GM12878 (cell line): ENCODE results near the gene UNC13D. TPM values are rescaled to one million over a fixed set of nuclear protein-coding genes. Genes with fewer than 3 reads are reported as not detected.
A peak's percentile ranks its signal among the peaks of the same experiment; 100 is the strongest.

Experiments used
- ATAC-seq: fragments of 200-7000 bp; cut with Tn5 transposase; 3 replicates; pipeline ENCODE4 v1.9.1; 2020; ENCODE audit warnings: mild to moderate bottlenecking, moderate library complexity
- BruUV-seq: library from RNA; stranded (reverse); fragments of 400-500 nt; replicated peaks from 2 replicates; lab custom pipeline; 2021; lab: Mats Ljungman, UMichigan
- CTCF ChIA-PET: fragments of 300-600 bp; sonication (Branson Sonifier 250); formaldehyde crosslinking; extraction: SDS; loops from one replicate; lab custom pipeline; 2021; ENCODE audit warnings: inconsistent platforms; lab: Yijun Ruan, JAX
- POLR2A ChIA-PET: fragments of 350-600 bp; formaldehyde crosslinking; extraction: SDS; loops from one replicate; lab custom pipeline; 2021; ENCODE audit warnings: inconsistent platforms; lab: Charles Lee
- RAD21 ChIA-PET: fragments of 300-600 bp; sonication (Branson Sonifier 250); formaldehyde crosslinking; loops from one replicate; lab custom pipeline; 2023; ENCODE audit warnings: antibody characterized with exemption; ENCODE audit not compliant: unreplicated experiment; lab: Charles Lee
- SMC1A ChIA-PET: fragments of 300-600 bp; sonication (Branson Sonifier 250); formaldehyde crosslinking; loops from one replicate; lab custom pipeline; 2023; ENCODE audit not compliant: unreplicated experiment, uncharacterized antibody; lab: Charles Lee
- DNase-seq: peaks from one replicate; pipeline ENCODE4 v3.0.0-alpha.2; 2011; ENCODE audit warnings: low read depth, low spot score
- FAIRE-seq: peaks from 3 replicates; lab custom pipeline; 2011; peaks lifted over from hg19 to GRCh38; lab: Jason Lieb, UNC
- H2AFZ ChIP-seq: 2 replicates; pipeline ENCODE4 v1.6.0; 2011; ENCODE audit warnings: low read depth, low read length, control low read depth; ENCODE audit not compliant: control insufficient read depth
- H3K27ac ChIP-seq: 2 replicates; pipeline ENCODE4 v1.5.1; 2011; ENCODE audit warnings: control low read depth; ENCODE audit not compliant: control insufficient read depth, insufficient read depth
- H3K27me3 ChIP-seq, 2 experiments: replicated peaks in 1 of 2; 2 replicates each; pipeline versions ENCODE4 v1.6.0 to v1.6.1; 2011; ENCODE audit warnings: low read length in 1 of 2; ENCODE audit not compliant: control insufficient read depth in 2 of 2, insufficient read depth in 2 of 2
- H3K36me3 ChIP-seq, 2 experiments: 2 replicates each; pipeline ENCODE4 v1.5.1; 2011; ENCODE audit warnings: low read length in 1 of 2; ENCODE audit not compliant: control insufficient read depth in 2 of 2, insufficient read depth in 2 of 2
- H3K4me1 ChIP-seq: 2 replicates; pipeline ENCODE4 v1.6.1; 2011; ENCODE audit warnings: mild to moderate bottlenecking, low read length, moderate library complexity, mixed read lengths; ENCODE audit not compliant: control insufficient read depth, insufficient read depth
- H3K4me2 ChIP-seq: 2 replicates; pipeline ENCODE4 v1.6.0; 2011; ENCODE audit warnings: control low read depth; ENCODE audit not compliant: control insufficient read depth, insufficient read depth
- H3K4me3 ChIP-seq: fragments of 200-600 bp; sonication (generic); 2 replicates; pipeline ENCODE4 v1.5.1; 2016
- H3K79me2 ChIP-seq: 2 replicates; pipeline ENCODE4 v1.6.0; 2011; ENCODE audit warnings: low read length; ENCODE audit not compliant: control insufficient read depth, insufficient read depth
- H3K9ac ChIP-seq: 2 replicates; pipeline ENCODE4 v1.8.0; 2011; ENCODE audit warnings: low read length, control low read depth, mixed read lengths; ENCODE audit not compliant: control insufficient read depth, insufficient read depth
- H3K9me3 ChIP-seq: replicated peaks from 3 replicates; pipeline ENCODE4 v1.5.1; 2011; ENCODE audit warnings: mild to moderate bottlenecking, low read length; ENCODE audit not compliant: control insufficient read depth, insufficient read depth
- H4K20me1 ChIP-seq: 2 replicates; pipeline ENCODE4 v1.6.0; 2011; ENCODE audit not compliant: control insufficient read depth, insufficient read depth
- BACH1 ChIP-seq: fragments of 450-650 bp; IDR thresholded peaks from 2 replicates; pipeline ENCODE4 v1.6.1; 2017; ENCODE audit warnings: mild to moderate bottlenecking, borderline replicate concordance
- CHD2 ChIP-seq: IDR thresholded peaks from 2 replicates; pipeline ENCODE4 v1.6.1; 2011; ENCODE audit warnings: low read depth, low read length, improper control_type of control experiment, borderline replicate concordance
- CREB1 ChIP-seq: IDR thresholded peaks from 2 replicates; pipeline ENCODE4 v1.6.1; 2012; ENCODE audit warnings: low read depth, mild to moderate bottlenecking, inconsistent platforms
- EGR1 ChIP-seq, 2 experiments: IDR thresholded peaks; 1 replicate in 1 of 2; 2 replicates in 1 of 2; pipeline ENCODE4 v1.6.1; 2011 to 2012; ENCODE audit warnings: low read depth in 2 of 2, low read length in 2 of 2, borderline replicate concordance in 1 of 2, mild to moderate bottlenecking in 1 of 2, moderate library complexity in 1 of 2
- EP300 ChIP-seq, 2 experiments: fragments of 150-350 bp in 1 of 2; IDR thresholded peaks; 2 replicates each; pipeline ENCODE4 v1.6.1; 2011 to 2012; ENCODE audit warnings: low read depth in 2 of 2, low read length in 2 of 2, borderline replicate concordance in 1 of 2, improper control_type of control experiment in 1 of 2, inconsistent platforms in 1 of 2; ENCODE audit not compliant: control insufficient read depth in 1 of 2
- EZH2 ChIP-seq: IDR thresholded peaks from 2 replicates; pipeline ENCODE4 v1.6.1; 2012; ENCODE audit warnings: low read depth, mild to moderate bottlenecking, control low read depth, inconsistent platforms, low read length, borderline replicate concordance; ENCODE audit not compliant: control insufficient read depth
- FOXM1 ChIP-seq: IDR thresholded peaks from 2 replicates; pipeline ENCODE4 v1.6.1; 2012; ENCODE audit warnings: low read depth, mild to moderate bottlenecking, inconsistent platforms, low read length, moderate library complexity
- HCFC1 ChIP-seq: fragments of 150-350 bp; IDR thresholded peaks from 2 replicates; pipeline ENCODE4 v1.6.1; 2014; ENCODE audit warnings: low read length
- HDAC6 ChIP-seq: fragments of 200-600 bp; sonication (generic); IDR thresholded peaks from one replicate; pipeline ENCODE4 v1.8.0; 2017; ENCODE audit warnings: antibody characterized with exemption; ENCODE audit not compliant: unreplicated experiment
- IKZF2 ChIP-seq, 2 experiments: fragments of 450-650 bp; IDR thresholded peaks; 2 replicates each; pipeline ENCODE4 v1.6.1; 2017; ENCODE audit warnings: mild to moderate bottlenecking in 2 of 2, moderate library complexity in 2 of 2
- MXI1 ChIP-seq: fragments of 150-350 bp; IDR thresholded peaks from 2 replicates; pipeline ENCODE4 v1.6.1; 2011; ENCODE audit warnings: low read depth, mild to moderate bottlenecking, inconsistent platforms, low read length, improper control_type of control experiment
- NFXL1 ChIP-seq: fragments of 450-650 bp; IDR thresholded peaks from 2 replicates; pipeline ENCODE4 v1.6.1; 2017; ENCODE audit warnings: antibody characterized with exemption, mild to moderate bottlenecking, borderline replicate concordance
- NFYB ChIP-seq: IDR thresholded peaks from 2 replicates; pipeline ENCODE4 v1.6.1; 2011; ENCODE audit warnings: low read depth, mild to moderate bottlenecking, low read length, improper control_type of control experiment, moderate library complexity; ENCODE audit not compliant: insufficient read depth
- PAX8 ChIP-seq: fragments of 450-650 bp; IDR thresholded peaks from 2 replicates; pipeline ENCODE4 v1.6.1; 2017; ENCODE audit warnings: mild to moderate bottlenecking, moderate library complexity
- POU2F2 ChIP-seq: IDR thresholded peaks from 3 replicates; pipeline ENCODE4 v1.6.1; 2011; ENCODE audit warnings: low read depth, mild to moderate bottlenecking, low read length, borderline replicate concordance
- RFX5 ChIP-seq: IDR thresholded peaks from 2 replicates; pipeline ENCODE4 v1.6.1; 2011; ENCODE audit warnings: low read depth, low read length, improper control_type of control experiment
- SMAD5 ChIP-seq: IDR thresholded peaks from 2 replicates; pipeline ENCODE4 v1.6.1; 2016; ENCODE audit warnings: antibody characterized with exemption, low read depth
- STAT1 ChIP-seq: fragments of 450-650 bp; conservative IDR thresholded peaks from 2 replicates; pipeline ENCODE4 v1.6.1; 2014; ENCODE audit warnings: antibody characterized with exemption, mild to moderate bottlenecking
- STAT3 ChIP-seq: IDR thresholded peaks from 2 replicates; pipeline ENCODE4 v1.6.1; 2011; ENCODE audit warnings: low read depth, low read length, improper control_type of control experiment
- YBX1 ChIP-seq: fragments of 450-650 bp; IDR thresholded peaks from 2 replicates; pipeline ENCODE4 v1.6.1; 2016; ENCODE audit warnings: antibody characterized with exemption
- ZBTB4 ChIP-seq: fragments of 450-650 bp; formaldehyde crosslinking; IDR thresholded peaks from 2 replicates; pipeline ENCODE4 v1.4.0; 2022; ENCODE audit warnings: mild to moderate bottlenecking, moderate library complexity
- WGBS: methylation state at CpG from one replicate; pipeline ENCODE4 v1.1.6; 2016; ENCODE audit warnings: low lambda C conversion rate; ENCODE audit not compliant: insufficient replicate concordance, insufficient coverage; ENCODE audit errors: missing lambda C conversion rate; 5-methylcytosine and 5-hydroxymethylcytosine counted together
- in situ Hi-C: fragments of 300-500 bp; cut with MboI; formaldehyde crosslinking; loops from 9 replicates; pipeline ENCODE4 v1.14.3; 2018; ENCODE audit warnings: mixed read lengths
- intact Hi-C: fragments of 100-400 bp; cut with micrococcal nuclease; formaldehyde crosslinking; loops from one replicate; pipeline ENCODE4 v1.14.2; 2022; ENCODE audit not compliant: unreplicated experiment
- polyA plus RNA-seq, 11 experiments: library from polyadenylated mRNA; depleted of rRNA in 4 of 11; unstranded in 6 of 11; stranded (reverse) in 5 of 11; fragments of >200 nt; fragmentation: Nextera tagmentation in 4 of 11; fragmentation: Illumina TruSeq in 1 of 11; extraction: Ambion mirVana in 4 of 11; extraction: Trizol in 1 of 11; gene quantifications; 1 replicate in 1 of 11; 2 replicates in 10 of 11; pipeline versions ENCODE4 v1.2.1 to v1.2.3, GENCODE V29; 2011 to 2016; ENCODE audit warnings: inconsistent platforms in 2 of 11, missing spikeins in 2 of 11, low read depth in 1 of 11
- total RNA-seq, 4 experiments: library from RNA; depleted of rRNA in 3 of 4; stranded (reverse); fragments of >200 nt in 3 of 4; fragmentation: Illumina TruSeq in 1 of 4; extraction: Trizol in 1 of 4; gene quantifications; 2 replicates each; pipeline versions ENCODE4 v1.2.1 to v1.2.3, GENCODE V29; 2013 to 2021

UNC13D gene
- total and polyA plus RNA-seq, 10 of the 15 experiments (the other 5 are each of a cell fraction or from before 2014, with no cell fraction given) = 0.32 to 63.9 (median 25.2) TPM

GRCh38 chr17:75808905-75809621 is 35.1 kb downstream of the UNC13D start:
- 18% methylated on average over 18 of the region's 18 CpGs for WGBS
- BruUV-seq = no TSS peak
- Histone ChIP-seq H3K4me1 (peaks cover 9% of the 10 kb centered on the region), H3K4me3 (no peak overlapping the region), H3K79me2 (no peaks in the 10 kb centered on the region; the same call in 1 of the 2 replicates), H3K4me2 (peak overlapping the region; percentile 26; the same call in 1 of the 2 replicates), H3K36me3 (peaks cover 15 to 23% of the 10 kb centered on the region in 2 experiments), H3K27ac (0 out of 2 replicates have a peak overlapping the region, but pooled peaks have one; percentile 6), H3K27me3 (no peaks in the 10 kb centered on the region), H2AFZ (no peak overlapping the region), H3K9ac (no peak overlapping the region), H3K9me3 (no peaks in the 10 kb centered on the region), H4K20me1 (no peaks in the 10 kb centered on the region)
- peak; percentile 57 for DNase-seq
- ChIA-PET CTCF (interaction anchor here (0.8 to 3.3 kb wide), 11 partner anchors 18 to 57 kb away, joined by 3 to 16 read pairs (median 5); partner anchors contain the start of genes GALK1, UNK and WBP2), SMC1A (interaction anchor here (0.6 to 2.5 kb wide), 12 partner anchors 9 to 56 kb away, joined by 3 to 15 read pairs (median 4); partner anchors contain the start of gene GALK1), RAD21 (interaction anchor here (0.8 to 3.3 kb wide), 15 partner anchors 12 to 163 kb away, joined by 3 to 24 read pairs (median 4); partner anchors contain the start of genes GALK1, UNC13D, UNK and WBP2), POLR2A (interaction anchor here (0.6 to 4.9 kb wide), 14 partner anchors 8 to 68 kb away, joined by 3 to 33 read pairs (median 5); partner anchors contain the start of genes GALK1 and WBP2)
- peak; percentile 90 for ATAC-seq
- in situ Hi-C loops = no loop called here
- intact Hi-C loops = no loop called here
- FAIRE-seq = peak; percentile 66
- peak in 1 of 2 experiments; percentile 85; a peak in 2 of 3 replicates for TF ChIP-seq EGR1 (IDR thresholded peaks at IDR 0.05; ENCODE audit: borderline replicate concordance in 1 of 2, low read depth in 2 of 2, low read length in 2 of 2)
- TF ChIP-seq BACH1 = peak; percentile 11; the same call in 1 of the 2 replicates
- no peak for TF ChIP-seq PAX8
- TF ChIP-seq MXI1 = 0 out of 2 replicates have a peak, but pooled peaks have one; percentile 14
- no peak for TF ChIP-seq YBX1
- TF ChIP-seq RFX5 = no peak
- no peak for TF ChIP-seq ZBTB4 (CRISPR knock-in tag)
- no peak for TF ChIP-seq CREB1
- no peak for TF ChIP-seq POU2F2
- TF ChIP-seq HDAC6 = no peak
- TF ChIP-seq FOXM1 = no peak
- no peak for TF ChIP-seq STAT3
- TF ChIP-seq NFYB = no peak
- TF ChIP-seq EP300 (IDR thresholded peaks at IDR 0.05; ENCODE audit: borderline replicate concordance in 1 of 2, control insufficient read depth in 1 of 2, low read depth in 2 of 2, low read length in 2 of 2) = no peak
- no peak for TF ChIP-seq HCFC1
- TF ChIP-seq CHD2 = 0 out of 2 replicates have a peak, but pooled peaks have one; percentile 7
- peak in 1 of 2 experiments; percentile 31; a peak in 1 of 4 replicates for TF ChIP-seq IKZF2 (IDR thresholded peaks at IDR 0.05)
- TF ChIP-seq STAT1 = no peak
- TF ChIP-seq SMAD5 = no peak
- no peak for TF ChIP-seq EZH2
- TF ChIP-seq NFXL1 = no peak
